Measurements from ENCODE around the gene TAX1BP1. TPM values are rescaled to one million over a fixed set of nuclear protein-coding genes. Genes with fewer than 3 reads are reported as not detected.

Gene TAX1BP1
- total RNA-seq, 1 donor from 2014 or later: 64.7 TPM

- TF ChIP-seq CTCF (IDR thresholded peaks at IDR 0.05): no peak
- DNase-seq (no peak), ATAC-seq (ENCODE audit: low read depth) (no peak)
- ChIA-PET CTCF (interaction anchor here (1.3 kb wide), 1 partner anchor 11 kb away, joined by 4 read pairs; no protein-coding TSS in a partner anchor), POLR2A (no interaction called here)
- no peak overlapping the region for H3K4me3 Mint-ChIP-seq
- H3K27ac Mint-ChIP-seq: no peak overlapping the region
- no peaks in the 10 kb centered on the region for H3K4me1 Mint-ChIP-seq
- peaks cover 89% of the 10 kb centered on the region for H3K36me3 Mint-ChIP-seq (ENCODE audit: low read depth)
- no peaks in the 10 kb centered on the region for H3K27me3 Mint-ChIP-seq
- intact Hi-C loops (cut with micrococcal nuclease): no loop called here
- no peaks in the 10 kb centered on the region for H3K9me3 Mint-ChIP-seq
Observed at GRCh38 chr7:27836536-27836935, 96.6 kb downstream of the TAX1BP1 start.

- no peak for ATAC-seq (ENCODE audit: low read depth)
- H3K27ac Mint-ChIP-seq: no peak overlapping the region
- CTCF ChIA-PET: interaction anchor here (1.1 kb wide), 1 partner anchor 643 kb away, joined by 3 read pairs; no protein-coding TSS in a partner anchor
Observed at GRCh38 chr7:27839099-27839498, 99.1 kb downstream of the TAX1BP1 start.

GRCh38 chr7:27840313-27840712, 100.4 kb downstream of the TAX1BP1 start:
- no peak for DNase-seq
- H3K36me3 Mint-ChIP-seq (ENCODE audit: low read depth): peaks cover 73% of the 10 kb centered on the region
- ChIA-PET CTCF (interaction anchor here (1.1 kb wide), 1 partner anchor 644 kb away, joined by 3 read pairs; no protein-coding TSS in a partner anchor), POLR2A (no interaction called here)
- no peak overlapping the region for H3K4me3 Mint-ChIP-seq
- H3K27me3 Mint-ChIP-seq: no peaks in the 10 kb centered on the region
- H3K4me1 Mint-ChIP-seq: no peaks in the 10 kb centered on the region
- no peak for TF ChIP-seq CTCF (IDR thresholded peaks at IDR 0.05)
- intact Hi-C loops (cut with micrococcal nuclease): no loop called here
- H3K9me3 Mint-ChIP-seq: no peaks in the 10 kb centered on the region
- no peak overlapping the region for H3K27ac Mint-ChIP-seq
- no peak for ATAC-seq (ENCODE audit: low read depth)

More at GRCh38 chr7:27839099-27839498, 99.1 kb downstream of the TAX1BP1 start:
- POLR2A ChIA-PET: no interaction called here
- H3K4me1 Mint-ChIP-seq: no peaks in the 10 kb centered on the region
- intact Hi-C loops (cut with micrococcal nuclease): no loop called here
- no peaks in the 10 kb centered on the region for H3K9me3 Mint-ChIP-seq
- no peak for TF ChIP-seq CTCF (IDR thresholded peaks at IDR 0.05)
- H3K36me3 Mint-ChIP-seq (ENCODE audit: low read depth): peaks cover 80% of the 10 kb centered on the region
- H3K27me3 Mint-ChIP-seq: no peaks in the 10 kb centered on the region
- no peak overlapping the region for H3K4me3 Mint-ChIP-seq
- no peak for DNase-seq

GRCh38 chr7:27840760-27841364, 100.9 kb downstream of the TAX1BP1 start:
- CTCF ChIA-PET: no interaction called here
- no peak for DNase-seq
- no peak for TF ChIP-seq CTCF (IDR thresholded peaks at IDR 0.05)
- POLR2A ChIA-PET: no interaction called here
- ATAC-seq (ENCODE audit: low read depth): no peak
- Mint-ChIP-seq H3K36me3 (ENCODE audit: low read depth) (peaks cover 73% of the 10 kb centered on the region), H3K27ac (no peak overlapping the region), H3K4me1 (no peaks in the 10 kb centered on the region), H3K9me3 (no peaks in the 10 kb centered on the region), H3K27me3 (no peaks in the 10 kb centered on the region), H3K4me3 (no peak overlapping the region)
- intact Hi-C loops (cut with micrococcal nuclease): no loop called here

GRCh38 chr7:27842094-27842692, 102.2 kb downstream of the TAX1BP1 start:
- CTCF ChIA-PET: no interaction called here
- DNase-seq: no peak
- intact Hi-C loops (cut with micrococcal nuclease): no loop called here
- no peak for TF ChIP-seq CTCF (IDR thresholded peaks at IDR 0.05)
- Mint-ChIP-seq H3K4me3 (no peak overlapping the region), H3K4me1 (no peaks in the 10 kb centered on the region), H3K36me3 (ENCODE audit: low read depth) (peaks cover 69% of the 10 kb centered on the region), H3K27me3 (no peaks in the 10 kb centered on the region), H3K27ac (no peak overlapping the region), H3K9me3 (no peaks in the 10 kb centered on the region)
- POLR2A ChIA-PET: no interaction called here
- no peak for ATAC-seq (ENCODE audit: low read depth)
